Activated CD8-positive, alpha-beta memory T cell treated with anti-CD3 and anti-CD28 coated beads for 1 hour (primary cell): ENCODE measurements around the gene SLC39A7.

ENCODE experiments used
- DNase-seq, 2 donors: peaks; one replicate each; pipeline ENCODE4 v3.0.0-alpha.2; 2020; ENCODE audit warnings: low read depth in 1 of 2; ENCODE audit errors: extremely low read depth in 1 of 2

SLC39A7 gene

DNA sequence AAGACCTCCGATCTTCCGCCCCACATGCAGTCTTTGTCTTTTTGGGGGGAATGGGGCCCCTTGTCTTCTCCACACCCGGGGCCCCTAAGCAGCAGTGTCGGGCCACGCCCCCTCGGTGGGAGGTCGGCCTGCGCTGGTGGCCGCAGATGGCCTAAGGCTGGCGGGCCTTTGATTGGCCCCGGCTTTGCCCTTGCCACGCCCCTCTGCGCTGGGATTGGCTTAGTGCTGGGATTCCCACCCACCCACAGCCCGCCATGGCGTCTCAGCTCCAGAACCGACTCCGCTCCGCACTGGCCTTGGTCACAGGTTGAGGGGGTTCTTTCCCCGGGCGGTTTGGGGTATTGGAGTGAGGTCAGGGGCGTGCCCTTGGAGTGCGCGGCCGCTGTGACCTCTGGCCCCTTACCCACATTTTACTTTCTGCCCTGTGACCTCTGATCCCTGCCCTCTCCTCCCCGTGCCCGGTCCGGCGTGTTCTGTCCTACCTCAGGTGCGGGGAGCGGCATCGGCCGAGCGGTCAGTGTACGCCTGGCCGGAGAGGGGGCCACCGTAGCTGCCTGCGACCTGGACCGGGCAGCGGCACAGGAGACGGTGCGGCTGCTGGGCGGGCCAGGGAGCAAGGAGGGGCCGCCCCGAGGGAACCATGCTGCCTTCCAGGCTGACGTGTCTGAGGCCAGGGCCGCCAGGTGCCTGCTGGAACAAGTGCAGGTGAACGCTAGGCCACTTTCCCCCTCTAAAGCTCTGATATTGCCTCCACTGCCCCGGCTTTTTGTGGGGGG lies 3.9 kb downstream of the SLC39A7 start, which contains the start of gene HSD17B8:
HSD17B8 (plus strand) TSS at position 241 of the 776 bp plus-strand sequence; CDS start at position 255, 14 bp downstream.
- peak; percentile 81 to 89 for DNase-seq

DNA sequence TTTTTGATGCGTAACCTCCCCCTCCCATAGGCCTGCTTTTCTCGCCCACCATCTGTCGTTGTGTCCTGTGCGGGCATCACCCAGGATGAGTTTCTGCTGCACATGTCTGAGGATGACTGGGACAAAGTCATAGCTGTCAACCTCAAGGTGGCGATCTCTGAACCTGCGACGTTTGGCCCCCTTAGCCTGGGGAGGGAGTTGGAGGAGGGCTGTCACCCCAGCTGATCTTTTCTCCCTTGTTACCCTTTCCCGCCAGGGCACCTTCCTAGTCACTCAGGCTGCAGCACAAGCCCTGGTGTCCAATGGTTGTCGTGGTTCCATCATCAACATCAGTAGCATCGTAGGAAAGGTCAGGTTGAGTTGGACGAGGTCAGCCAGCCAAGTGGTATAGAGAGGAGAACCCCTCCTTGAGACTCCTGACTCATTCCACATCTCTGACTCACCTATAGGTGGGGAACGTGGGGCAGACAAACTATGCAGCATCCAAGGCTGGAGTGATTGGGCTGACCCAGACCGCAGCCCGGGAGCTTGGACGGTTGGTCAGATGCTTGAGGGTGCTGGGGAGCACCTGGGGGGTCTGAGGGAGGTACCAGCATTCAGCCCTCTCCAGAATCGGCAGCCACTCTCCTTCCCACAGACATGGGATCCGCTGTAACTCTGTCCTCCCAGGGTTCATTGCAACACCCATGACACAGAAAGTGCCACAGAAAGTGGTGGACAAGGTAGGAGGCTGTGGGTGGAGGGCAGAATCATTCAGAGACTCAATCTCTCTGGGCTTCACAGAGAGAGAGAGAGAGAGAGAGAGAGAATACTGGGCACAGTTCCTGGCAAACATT lies 4.7 kb downstream of the SLC39A7 start:
- DNase-seq: no peak

DNA sequence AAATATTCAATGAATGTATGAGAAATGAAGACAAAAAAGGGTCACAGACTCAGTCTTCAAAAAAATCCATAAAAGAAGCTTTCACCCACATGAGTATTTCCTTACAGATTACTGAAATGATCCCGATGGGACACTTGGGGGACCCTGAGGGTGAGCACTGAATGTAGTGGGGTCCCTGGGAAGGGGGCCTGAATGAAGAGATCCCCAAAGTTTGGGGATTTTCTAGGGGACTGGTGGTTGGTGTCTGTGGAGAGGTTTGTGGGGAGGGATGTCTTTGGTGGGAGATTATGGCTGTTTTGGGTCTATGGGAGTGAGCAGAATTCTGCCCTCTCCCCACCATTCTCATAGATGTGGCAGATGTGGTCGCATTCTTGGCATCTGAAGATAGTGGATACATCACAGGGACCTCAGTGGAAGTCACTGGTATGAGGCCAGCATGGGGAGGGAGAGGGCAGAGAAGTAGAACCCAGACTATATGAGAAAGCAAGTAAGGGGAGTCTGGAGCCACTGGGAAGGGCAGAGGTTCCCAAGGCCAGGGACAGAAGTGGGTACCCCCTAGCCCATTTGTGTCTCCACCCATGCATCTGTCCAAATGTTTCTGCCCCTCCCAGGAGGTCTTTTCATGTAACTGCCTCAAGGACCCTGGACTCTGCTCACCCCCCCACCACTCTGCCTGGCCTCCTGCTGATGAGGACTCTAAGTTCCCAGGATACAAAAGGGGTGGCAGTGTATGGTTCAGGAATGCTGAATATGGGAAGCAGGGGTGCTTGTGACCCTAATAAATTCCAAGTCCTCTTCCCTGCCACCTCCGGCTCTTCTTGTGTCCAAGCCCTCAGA lies 5.6 kb downstream of the SLC39A7 start:
- no peak for DNase-seq

DNA sequence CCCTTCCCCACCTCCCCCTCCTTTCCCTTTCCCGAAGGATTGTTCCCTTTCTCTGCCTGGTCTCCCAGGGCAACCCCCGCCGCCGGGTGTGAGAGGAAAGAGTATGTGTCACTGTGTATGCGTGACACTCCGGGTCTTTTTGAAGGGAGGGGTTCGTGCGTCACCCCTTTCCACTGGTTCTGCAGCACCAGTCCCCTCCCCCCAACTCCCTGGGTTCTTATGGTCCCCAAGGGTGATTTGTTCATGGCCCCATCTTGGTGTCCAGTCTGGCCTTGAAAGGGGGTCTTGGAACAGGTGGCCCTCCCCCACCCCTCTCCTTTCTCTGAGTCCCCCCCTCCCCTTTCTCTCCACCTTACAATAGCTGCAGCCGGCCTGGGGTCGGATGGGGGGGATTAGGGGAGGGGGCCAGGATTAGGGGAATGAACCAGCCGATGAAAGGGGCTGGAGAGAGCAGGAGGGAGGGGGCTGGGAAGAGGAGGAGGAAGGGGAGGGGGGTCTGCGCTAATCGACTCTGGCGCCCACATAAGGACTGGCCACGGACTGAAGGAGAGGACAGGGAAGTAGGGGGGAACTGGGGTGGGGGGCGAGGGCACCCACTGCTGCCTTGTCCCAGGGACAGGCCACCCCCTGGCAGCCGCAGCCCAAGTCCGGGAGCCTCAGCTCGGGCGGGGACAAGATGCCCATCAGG lies 6.3 kb downstream of the SLC39A7 start:
- no peak for DNase-seq

GRCh38 chr6:33207552-33208090 lies 7.0 kb downstream of the SLC39A7 start:
- no peak for DNase-seq

DNA sequence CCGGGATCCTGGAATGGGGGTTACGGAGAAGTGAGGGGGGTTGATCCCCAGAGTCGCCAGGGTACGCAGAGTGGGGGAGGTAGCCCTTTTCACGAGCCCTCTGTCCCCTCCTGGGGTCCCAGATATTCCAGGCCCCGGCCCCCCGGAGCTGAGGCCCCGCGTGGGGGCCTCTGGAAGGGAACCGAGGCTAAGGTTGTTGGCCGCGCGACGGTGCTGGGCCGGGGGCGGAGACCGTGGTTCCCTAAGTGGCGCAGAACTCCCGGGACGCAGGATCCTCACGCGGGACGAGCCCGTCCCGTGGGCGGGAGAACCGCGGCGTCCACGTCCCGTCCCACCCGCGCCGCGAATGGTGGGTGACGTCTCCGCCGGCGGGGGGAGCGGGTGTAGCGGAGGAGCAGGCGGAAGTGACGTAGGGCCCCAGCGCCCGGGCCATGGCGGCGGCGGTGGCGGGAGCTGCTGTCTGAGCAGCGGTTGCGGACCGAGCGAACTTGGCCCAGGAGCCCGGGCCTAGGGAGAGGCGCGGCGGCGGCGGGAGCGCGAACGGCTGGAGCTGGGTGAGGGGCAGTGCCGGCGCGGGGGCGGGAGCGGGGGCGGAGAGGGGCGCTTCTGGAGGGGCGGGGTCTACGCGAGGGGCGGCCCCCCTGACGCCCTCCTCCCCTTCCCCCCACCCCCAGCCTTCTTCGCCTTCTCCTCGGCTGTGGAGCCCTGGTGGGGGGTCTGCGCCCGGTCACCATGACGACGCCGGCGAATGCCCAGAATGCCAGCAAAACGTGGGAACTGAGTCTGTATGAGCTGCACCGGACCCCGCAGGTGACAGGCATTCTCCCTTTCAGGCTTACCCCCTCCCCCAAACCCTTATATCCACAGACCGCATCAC lies 7.7 kb downstream of the SLC39A7 start, which contains the start of gene RING1:
RING1 (plus strand) TSS at position 410 of the 877 bp plus-strand sequence; CDS start at position 733, 323 bp downstream.
- DNase-seq: peak; percentile 67 to 85

- DNase-seq: no peak
These were observed 9.2 kb downstream of the SLC39A7 start for GRCh38 chr6:33209856-33210255.

DNA sequence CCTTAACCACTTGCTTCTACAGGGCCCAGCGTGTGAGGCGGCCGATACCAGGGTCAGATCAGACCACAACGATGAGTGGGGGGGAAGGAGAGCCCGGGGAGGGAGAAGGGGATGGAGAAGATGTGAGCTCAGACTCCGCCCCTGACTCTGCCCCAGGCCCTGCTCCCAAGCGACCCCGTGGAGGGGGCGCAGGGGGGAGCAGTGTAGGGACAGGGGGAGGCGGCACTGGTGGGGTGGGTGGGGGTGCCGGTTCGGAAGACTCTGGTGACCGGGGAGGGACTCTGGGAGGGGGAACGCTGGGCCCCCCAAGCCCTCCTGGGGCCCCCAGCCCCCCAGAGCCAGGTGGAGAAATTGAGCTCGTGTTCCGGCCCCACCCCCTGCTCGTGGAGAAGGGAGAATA lies 10.5 kb downstream of the SLC39A7 start:
- DNase-seq: no peak

DNA sequence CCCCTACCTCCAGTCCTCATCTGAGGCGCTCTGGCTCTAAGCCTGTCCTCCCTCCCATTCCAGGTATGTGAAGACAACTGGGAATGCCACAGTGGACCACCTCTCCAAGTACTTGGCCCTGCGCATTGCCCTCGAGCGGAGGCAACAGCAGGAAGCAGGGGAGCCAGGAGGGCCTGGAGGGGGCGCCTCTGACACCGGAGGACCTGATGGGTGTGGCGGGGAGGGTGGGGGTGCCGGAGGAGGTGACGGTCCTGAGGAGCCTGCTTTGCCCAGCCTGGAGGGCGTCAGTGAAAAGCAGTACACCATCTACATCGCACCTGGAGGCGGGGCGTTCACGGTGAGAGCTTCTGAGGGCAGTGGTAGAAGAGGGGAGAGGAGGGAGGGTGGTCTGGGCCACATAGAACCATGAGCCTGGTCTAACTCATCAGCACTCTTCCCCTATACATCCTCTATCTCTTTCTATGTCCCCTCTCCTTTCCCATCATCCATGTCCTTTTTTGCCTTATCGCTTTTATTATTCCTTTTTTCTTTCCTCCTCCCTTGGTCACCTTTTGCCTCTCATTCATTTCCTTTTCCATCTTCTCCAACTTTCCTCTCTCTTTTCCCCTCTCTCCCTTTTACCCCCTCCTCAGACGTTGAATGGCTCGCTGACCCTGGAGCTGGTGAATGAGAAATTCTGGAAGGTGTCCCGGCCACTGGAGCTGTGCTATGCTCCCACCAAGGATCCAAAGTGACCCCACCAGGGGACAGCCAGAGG lies 11.2 kb downstream of the SLC39A7 start:
- DNase-seq: no peak

DNA sequence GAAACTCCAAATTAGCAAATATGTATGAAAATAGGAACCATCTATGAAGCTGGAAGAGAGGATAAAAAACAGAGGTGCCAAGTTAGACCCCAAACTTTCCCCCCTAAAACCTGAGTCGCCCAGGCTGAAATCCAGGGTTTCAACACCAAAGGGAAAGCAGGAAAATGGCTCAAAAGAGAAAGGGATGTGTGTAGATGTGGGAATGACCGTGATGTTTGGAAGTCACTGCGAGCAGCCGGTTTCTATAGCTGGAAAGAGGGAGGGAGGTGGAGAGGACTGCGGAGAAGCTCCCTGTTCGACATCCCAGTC lies 12.1 kb downstream of the SLC39A7 start:
- DNase-seq: no peak

DNA sequence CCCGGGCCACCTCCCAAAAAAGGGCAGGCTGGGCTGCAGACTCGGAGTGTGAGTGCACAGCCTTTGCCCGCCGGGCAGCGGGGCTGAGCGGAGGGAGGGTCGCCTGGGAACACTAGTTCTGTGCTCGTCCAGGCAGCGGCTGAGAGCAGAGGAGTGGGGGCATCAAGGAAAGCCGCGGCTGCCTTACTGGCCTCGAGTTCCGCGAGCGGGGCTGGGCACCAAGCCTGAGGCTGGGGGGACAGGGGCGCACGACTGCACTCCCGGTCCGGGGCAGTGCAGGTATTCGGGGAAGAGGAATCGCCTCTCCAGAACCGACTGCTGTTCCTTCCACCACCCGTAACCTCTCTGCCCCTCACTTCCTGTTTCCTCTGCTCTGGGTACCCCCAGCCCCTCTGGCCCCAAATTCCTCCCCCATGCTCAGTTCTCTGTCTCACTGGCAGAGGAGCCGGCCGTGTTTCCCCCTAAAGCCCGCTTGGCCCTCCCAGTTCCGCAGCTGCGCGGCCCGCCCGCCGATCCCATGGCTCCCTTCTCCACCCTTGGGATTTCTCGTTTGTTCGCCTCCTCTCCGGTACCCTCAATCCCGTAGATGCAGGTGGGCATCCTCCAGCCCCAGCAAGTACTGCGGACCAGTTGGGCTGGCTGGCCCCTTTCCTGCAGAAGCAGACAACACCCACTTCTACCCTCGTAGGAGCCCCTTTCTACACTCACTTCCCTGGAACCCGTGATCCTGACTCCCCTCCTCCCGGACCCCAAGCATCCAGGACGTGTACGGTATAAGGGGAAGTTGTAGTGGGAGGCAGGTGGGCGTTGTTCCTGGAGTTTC lies 12.7 kb downstream of the SLC39A7 start:
- no peak for DNase-seq

DNA sequence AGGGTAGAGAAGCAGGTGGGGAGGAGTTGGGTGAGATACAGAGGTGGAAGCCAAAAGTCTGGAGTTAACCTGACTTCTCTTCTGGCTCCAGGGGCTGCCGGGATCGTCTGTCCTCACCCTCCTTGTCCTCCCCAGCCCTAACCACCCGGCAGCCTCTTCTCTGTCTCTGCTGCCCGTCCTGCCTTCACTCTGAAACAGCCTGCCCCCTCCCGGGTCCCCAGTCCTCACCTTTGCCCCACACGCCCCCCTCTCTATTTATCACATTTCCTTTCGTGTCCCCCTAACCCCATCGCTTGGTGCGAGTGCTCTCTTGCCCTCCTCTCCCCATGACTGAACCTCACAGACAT lies 13.3 kb downstream of the SLC39A7 start:
- no peak for DNase-seq

DNA sequence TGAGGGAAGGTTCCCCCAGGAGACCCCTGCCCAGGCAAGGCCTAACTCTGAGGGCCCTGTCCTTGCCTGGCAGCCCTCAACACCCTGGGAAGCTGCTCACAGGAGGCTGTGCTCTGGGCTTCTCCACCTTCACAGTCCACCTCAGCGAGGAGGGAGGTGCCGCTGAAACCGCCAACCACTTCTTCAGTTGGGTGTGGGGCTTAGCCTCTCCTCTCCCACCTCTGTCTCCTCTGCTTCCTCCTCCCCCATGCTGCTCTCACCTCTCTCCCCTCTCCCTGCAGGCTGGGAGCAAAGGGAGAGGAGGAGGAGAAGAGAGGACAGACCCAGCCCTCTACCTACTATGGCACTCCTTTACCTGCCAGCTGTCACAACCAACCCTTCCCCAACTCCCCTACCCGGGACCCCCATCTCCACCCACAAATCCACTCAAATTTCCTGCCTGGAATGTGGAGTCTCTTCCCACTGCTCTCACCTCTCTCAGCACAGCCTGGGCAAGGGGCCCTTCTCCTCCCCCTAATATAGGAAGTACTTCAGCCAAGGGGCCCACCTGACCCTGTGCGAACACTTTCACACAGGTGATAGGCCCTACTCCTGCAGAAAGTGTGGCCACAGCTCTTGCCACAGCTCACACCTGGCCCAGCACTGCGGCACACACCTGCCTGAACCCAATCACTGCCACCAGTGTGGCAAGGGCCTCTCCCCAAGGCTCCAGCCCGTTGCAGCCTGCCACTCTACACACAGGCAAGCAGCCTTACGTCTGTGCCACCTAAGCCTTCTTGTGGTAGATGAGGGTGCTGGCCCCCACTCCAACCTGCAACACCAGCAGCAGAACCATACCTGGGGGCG lies 14.8 kb downstream of the SLC39A7 start:
- no peak for DNase-seq

- DNase-seq: no peak
These were observed 15.5 kb downstream of the SLC39A7 start for GRCh38 chr6:33216117-33216649.

DNA sequence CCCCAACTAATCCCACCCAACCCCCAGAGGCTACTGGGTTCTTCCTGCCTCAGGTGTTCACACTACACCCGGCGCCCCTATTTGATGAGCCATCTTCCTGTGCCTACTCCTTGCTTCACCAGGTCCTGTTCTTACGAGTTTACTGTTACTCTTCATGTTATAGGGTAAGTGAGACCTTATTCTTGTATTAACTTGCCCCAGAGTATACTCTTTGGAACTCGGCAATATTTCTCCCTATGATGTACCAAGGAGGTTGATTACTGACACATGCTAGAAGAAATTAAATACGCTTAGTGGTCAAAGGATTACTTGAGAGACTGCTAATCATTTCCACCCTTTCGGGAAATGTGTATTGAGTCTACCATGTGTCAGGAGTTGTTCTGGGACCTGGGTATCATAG lies 16.6 kb downstream of the SLC39A7 start:
- DNase-seq: no peak

GRCh38 chr6:33217681-33218080 lies 17.0 kb downstream of the SLC39A7 start:
- DNase-seq: no peak
